HCEC 1CT (cell line): Measurements from ENCODE around the gene ATP8A2.

Source experiments
- DNase-seq: peaks from one replicate; pipeline ENCODE4 v3.0.0-alpha.2; 2017

Gene ATP8A2

GRCh38 chr13:25868490-25868889 is 496.7 kb downstream of the ATP8A2 start:
- DNase-seq = no peak

GRCh38 chr13:25869941-25870340 is 498.2 kb downstream of the ATP8A2 start:
- no peak for DNase-seq

- DNase-seq = no peak
Observed at GRCh38 chr13:25871389-25872125, 499.8 kb downstream of the ATP8A2 start.

GRCh38 chr13:25872481-25873241 is 500.9 kb downstream of the ATP8A2 start:
- DNase-seq = no peak

- no peak for DNase-seq
Observed at GRCh38 chr13:25873242-25873612, 501.5 kb downstream of the ATP8A2 start.

GRCh38 chr13:25874064-25874737 is 502.4 kb downstream of the ATP8A2 start:
- DNase-seq = no peak

GRCh38 chr13:25874907-25875306 is 503.1 kb downstream of the ATP8A2 start:
- DNase-seq = no peak

- DNase-seq = no peak
Observed at GRCh38 chr13:25876247-25876646, 504.5 kb downstream of the ATP8A2 start.

- DNase-seq = no peak
Observed at GRCh38 chr13:25879466-25879865, 507.7 kb downstream of the ATP8A2 start.

GRCh38 chr13:25881136-25881926 is 509.6 kb downstream of the ATP8A2 start:
- DNase-seq = no peak

GRCh38 chr13:25881971-25882451 is 510.2 kb downstream of the ATP8A2 start:
- no peak for DNase-seq

- DNase-seq = no peak
Observed at GRCh38 chr13:25882466-25883357, 510.9 kb downstream of the ATP8A2 start.

- no peak for DNase-seq
Observed at GRCh38 chr13:25885418-25885817, 513.6 kb downstream of the ATP8A2 start.

- no peak for DNase-seq
Observed at GRCh38 chr13:25886438-25887214, 514.9 kb downstream of the ATP8A2 start.

GRCh38 chr13:25887962-25888655 is 516.3 kb downstream of the ATP8A2 start:
- no peak for DNase-seq

GRCh38 chr13:25890671-25891212 is 519.0 kb downstream of the ATP8A2 start:
- DNase-seq = no peak

- DNase-seq = no peak
Observed at GRCh38 chr13:25898991-25899390, 527.2 kb downstream of the ATP8A2 start.

- no peak for DNase-seq
Observed at GRCh38 chr13:25899464-25899863, 527.7 kb downstream of the ATP8A2 start.

- no peak for DNase-seq
Observed at GRCh38 chr13:25899952-25900351, 528.2 kb downstream of the ATP8A2 start.
